Adrenal gland (tissue), 5 donors: Measurements from ENCODE around the gene GALNT1.

Experiments used
- POLR2A ChIP-seq, 2 donors: fragments of 450-650 bp; IDR thresholded peaks; one replicate each; pipeline ENCODE4 v1.6.1; 2017; ENCODE audit warnings: antibody characterized with exemption in 2 of 2, mild to moderate bottlenecking in 2 of 2, moderate library complexity in 1 of 2
- TF ChIP-seq, protein P1 (sequence below), 6 experiments: fragments of 450-650 bp in 4 of 6; fragments of 200-600 bp in 2 of 6; sonication (generic) in 1 of 6; IDR thresholded peaks; 1 replicate in 5 of 6; 2 replicates in 1 of 6; pipeline versions ENCODE4 v1.5.1 to v1.8.0; 2016 to 2021; ENCODE audit warnings: antibody characterized with exemption in 6 of 6, mild to moderate bottlenecking in 2 of 6, moderate library complexity in 1 of 6
- donor health status: DM: no; HTN: no; CAD: no.

DNA sequence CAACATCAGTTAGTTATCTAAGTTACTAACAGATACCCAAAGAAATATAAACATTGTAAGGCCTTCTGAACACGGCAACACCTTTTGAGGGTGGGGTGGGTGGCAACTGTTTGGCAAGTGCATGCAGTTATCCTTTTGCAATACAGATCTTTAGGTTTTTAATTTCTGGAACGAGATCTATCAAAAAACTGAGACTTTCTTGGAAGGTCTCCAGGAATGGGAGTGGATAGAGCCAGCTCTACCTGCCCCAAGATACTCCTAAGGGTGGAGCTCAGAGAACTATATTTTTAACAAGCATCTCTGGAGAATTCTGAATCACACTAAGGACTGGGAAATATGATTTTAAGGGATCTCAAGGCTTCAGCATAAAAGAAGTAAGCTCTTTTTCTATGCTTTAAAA, 11.4 kb upstream of the GALNT1 start:
- TF ChIP-seq, protein P1, sequence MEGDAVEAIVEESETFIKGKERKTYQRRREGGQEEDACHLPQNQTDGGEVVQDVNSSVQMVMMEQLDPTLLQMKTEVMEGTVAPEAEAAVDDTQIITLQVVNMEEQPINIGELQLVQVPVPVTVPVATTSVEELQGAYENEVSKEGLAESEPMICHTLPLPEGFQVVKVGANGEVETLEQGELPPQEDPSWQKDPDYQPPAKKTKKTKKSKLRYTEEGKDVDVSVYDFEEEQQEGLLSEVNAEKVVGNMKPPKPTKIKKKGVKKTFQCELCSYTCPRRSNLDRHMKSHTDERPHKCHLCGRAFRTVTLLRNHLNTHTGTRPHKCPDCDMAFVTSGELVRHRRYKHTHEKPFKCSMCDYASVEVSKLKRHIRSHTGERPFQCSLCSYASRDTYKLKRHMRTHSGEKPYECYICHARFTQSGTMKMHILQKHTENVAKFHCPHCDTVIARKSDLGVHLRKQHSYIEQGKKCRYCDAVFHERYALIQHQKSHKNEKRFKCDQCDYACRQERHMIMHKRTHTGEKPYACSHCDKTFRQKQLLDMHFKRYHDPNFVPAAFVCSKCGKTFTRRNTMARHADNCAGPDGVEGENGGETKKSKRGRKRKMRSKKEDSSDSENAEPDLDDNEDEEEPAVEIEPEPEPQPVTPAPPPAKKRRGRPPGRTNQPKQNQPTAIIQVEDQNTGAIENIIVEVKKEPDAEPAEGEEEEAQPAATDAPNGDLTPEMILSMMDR (IDR thresholded peaks at IDR 0.05), result no peak
- no peak for TF ChIP-seq POLR2A (IDR thresholded peaks at IDR 0.05)
